Skeletal muscle satellite cell (primary cell): ENCODE results near the gene DLGAP4.

ENCODE experiments used
- H3K27me3 ChIP-seq: 2 replicates; pipeline ENCODE4 v1.7.0; 2013; ENCODE audit warnings: low read length; ENCODE audit not compliant: control insufficient read depth, insufficient read depth
- H3K36me3 ChIP-seq: 2 replicates; pipeline ENCODE4 v1.7.0; 2013; ENCODE audit warnings: mild to moderate bottlenecking, control low read depth, low read length; ENCODE audit not compliant: insufficient read depth
- H3K4me1 ChIP-seq: 2 replicates; pipeline ENCODE4 v1.7.0; 2013; ENCODE audit warnings: low read length; ENCODE audit not compliant: control insufficient read depth, insufficient read depth
- H3K4me2 ChIP-seq: 2 replicates; pipeline ENCODE4 v1.7.0; 2013; ENCODE audit warnings: mild to moderate bottlenecking, low read length
- H3K4me3 ChIP-seq: 2 replicates; pipeline ENCODE4 v1.7.0; 2013; ENCODE audit warnings: low read length
- H3K9ac ChIP-seq: 2 replicates; pipeline ENCODE4 v1.7.0; 2013; ENCODE audit warnings: mild to moderate bottlenecking, low read depth, low read length, moderate library complexity
- H3K9me3 ChIP-seq: replicated peaks from 2 replicates; pipeline ENCODE4 v1.7.0; 2013; ENCODE audit warnings: mild to moderate bottlenecking, control low read depth, low read length

DLGAP4 gene

DNA sequence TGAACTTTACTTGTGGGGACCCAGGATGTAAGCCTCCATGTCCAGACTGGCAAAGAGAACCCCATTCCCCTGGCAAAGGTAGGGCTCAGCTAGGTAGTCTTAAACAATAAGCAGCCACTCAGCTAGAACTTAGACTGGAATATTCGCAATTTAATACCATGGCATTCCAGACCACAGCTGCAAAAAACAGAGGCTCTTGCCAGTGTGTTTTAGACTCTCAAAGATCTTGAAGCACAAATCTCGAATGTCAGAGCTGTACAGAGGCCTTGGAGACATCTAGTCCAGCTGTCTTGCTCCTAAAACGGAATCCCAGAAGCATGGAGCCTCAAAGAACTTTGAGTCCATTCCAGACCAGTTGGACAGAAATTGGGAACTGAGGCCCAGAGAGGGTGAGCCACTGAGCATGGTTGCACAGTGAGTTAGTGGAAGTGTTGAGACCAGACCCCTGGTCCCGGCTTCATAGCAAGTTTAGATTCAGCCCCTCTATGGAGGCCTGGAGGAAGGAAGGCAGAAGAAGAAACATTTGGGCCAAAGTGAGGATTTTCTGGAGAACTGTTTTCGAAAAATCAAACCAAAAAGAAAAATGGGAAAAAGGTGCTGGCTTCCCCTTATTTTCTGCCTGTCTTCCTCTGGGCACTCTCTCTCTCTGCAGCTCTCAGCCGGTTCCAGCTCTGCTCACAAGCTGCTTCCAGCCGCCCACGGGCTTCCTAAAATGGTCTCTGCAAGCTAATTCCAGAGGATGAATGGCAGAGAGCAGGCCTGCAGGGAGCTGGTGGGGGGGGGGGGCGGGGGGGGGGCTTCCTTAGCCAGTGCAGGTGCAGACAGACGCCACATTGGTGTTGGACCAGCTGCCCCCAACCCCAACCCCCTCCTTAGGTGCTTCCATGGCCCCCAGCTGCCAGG lies 37.4 kb upstream of the DLGAP4 start:
- no peak overlapping the region for H3K4me3 ChIP-seq
- H3K4me1 ChIP-seq = no peaks in the 10 kb centered on the region
- peaks cover 75% of the 10 kb centered on the region for H3K27me3 ChIP-seq
- H3K36me3 ChIP-seq = no peaks in the 10 kb centered on the region
- no peak overlapping the region for H3K9ac ChIP-seq
- H3K9me3 ChIP-seq = no peaks in the 10 kb centered on the region
- no peak overlapping the region for H3K4me2 ChIP-seq

DNA sequence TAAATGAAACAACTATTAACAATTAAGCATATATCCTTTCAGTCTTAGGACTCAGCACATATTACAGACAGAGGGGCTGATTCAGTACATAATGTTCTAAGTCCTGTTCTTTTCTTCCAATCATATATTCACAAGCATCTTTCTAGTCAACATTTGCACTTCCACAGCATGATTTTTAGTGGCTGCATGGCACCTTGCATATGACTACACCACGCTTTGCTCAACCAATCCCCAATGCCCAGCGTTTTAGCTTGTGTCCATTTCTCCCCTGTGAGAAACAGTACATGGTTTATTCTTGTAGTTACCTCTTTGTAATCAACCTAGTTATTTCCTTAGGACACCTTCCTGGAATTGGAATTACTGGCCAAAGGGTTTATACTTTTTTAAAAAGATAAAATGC lies 36.6 kb upstream of the DLGAP4 start:
- Histone ChIP-seq H3K9me3 (no peaks in the 10 kb centered on the region), H3K4me2 (no peak overlapping the region), H3K4me3 (no peak overlapping the region), H3K27me3 (peaks cover 75% of the 10 kb centered on the region), H3K4me1 (no peaks in the 10 kb centered on the region), H3K36me3 (no peaks in the 10 kb centered on the region), H3K9ac (no peak overlapping the region)

- no peak overlapping the region for H3K9ac ChIP-seq
- no peak overlapping the region for H3K4me3 ChIP-seq
- H3K4me2 ChIP-seq = no peak overlapping the region
- H3K4me1 ChIP-seq = no peaks in the 10 kb centered on the region
- no peaks in the 10 kb centered on the region for H3K9me3 ChIP-seq
- H3K36me3 ChIP-seq = no peaks in the 10 kb centered on the region
- peaks cover 75% of the 10 kb centered on the region for H3K27me3 ChIP-seq
Observed at GRCh38 chr20:36270744-36271638, 35.1 kb upstream of the DLGAP4 start.

DNA sequence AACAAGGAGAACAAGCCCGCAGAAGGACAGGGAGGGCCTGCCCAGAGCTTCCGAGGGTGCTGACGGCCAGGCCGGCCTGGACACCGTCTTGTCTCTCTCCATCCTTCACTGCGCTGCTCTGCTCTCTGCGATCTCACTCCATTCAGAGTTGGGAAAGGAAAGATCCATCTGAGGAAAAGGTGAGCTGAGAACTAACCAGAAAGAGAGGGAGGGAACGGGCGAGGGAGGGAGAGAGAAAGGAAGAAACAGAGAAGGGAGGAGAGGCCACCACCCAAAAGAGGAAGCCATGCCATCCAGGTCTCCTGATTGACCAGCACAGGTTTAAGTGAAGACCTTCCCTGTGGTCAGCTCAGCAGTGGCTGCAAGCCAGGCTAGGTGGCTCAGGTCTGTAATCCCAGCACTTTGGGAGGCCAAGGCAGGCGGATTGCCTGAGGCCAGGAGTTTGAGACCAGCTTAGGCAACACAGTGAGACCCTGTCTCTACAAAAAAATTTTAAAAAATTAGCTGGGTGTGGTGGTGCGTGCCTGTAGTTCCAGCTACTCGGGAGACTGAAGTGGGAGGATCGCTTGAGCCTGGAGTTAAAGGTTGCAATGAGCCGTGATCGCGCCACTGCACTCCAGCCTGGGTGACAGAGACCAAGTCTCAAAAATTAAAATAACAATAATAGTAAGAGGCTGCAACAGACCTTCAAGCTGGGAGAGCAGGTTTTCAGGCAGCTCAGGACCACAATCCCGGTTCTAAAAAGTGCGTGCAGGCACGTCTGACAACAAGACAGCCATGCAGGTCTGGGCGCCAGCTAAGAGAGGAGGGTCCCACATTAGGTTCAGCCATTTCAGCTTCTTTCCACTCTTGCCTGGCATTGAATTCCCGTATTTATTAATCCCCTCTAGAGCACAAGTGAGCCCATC lies 34.2 kb upstream of the DLGAP4 start:
- H3K36me3 ChIP-seq = no peaks in the 10 kb centered on the region
- H3K9ac ChIP-seq = no peak overlapping the region
- H3K4me2 ChIP-seq = no peak overlapping the region
- no peak overlapping the region for H3K4me3 ChIP-seq
- H3K9me3 ChIP-seq = no peaks in the 10 kb centered on the region
- H3K27me3 ChIP-seq = peaks cover 77% of the 10 kb centered on the region
- no peaks in the 10 kb centered on the region for H3K4me1 ChIP-seq

- Histone ChIP-seq H3K27me3 (peaks cover 77% of the 10 kb centered on the region), H3K36me3 (no peaks in the 10 kb centered on the region), H3K9me3 (no peaks in the 10 kb centered on the region), H3K4me1 (no peaks in the 10 kb centered on the region), H3K4me3 (no peak overlapping the region), H3K9ac (no peak overlapping the region), H3K4me2 (no peak overlapping the region)
Observed at GRCh38 chr20:36272547-36273220, 33.5 kb upstream of the DLGAP4 start.

GRCh38 chr20:36273414-36274180 lies 32.5 kb upstream of the DLGAP4 start:
- H3K4me3 ChIP-seq = no peak overlapping the region
- no peaks in the 10 kb centered on the region for H3K9me3 ChIP-seq
- no peaks in the 10 kb centered on the region for H3K36me3 ChIP-seq
- H3K4me2 ChIP-seq = no peak overlapping the region
- no peaks in the 10 kb centered on the region for H3K4me1 ChIP-seq
- no peak overlapping the region for H3K9ac ChIP-seq
- H3K27me3 ChIP-seq = peaks cover 75% of the 10 kb centered on the region

DNA sequence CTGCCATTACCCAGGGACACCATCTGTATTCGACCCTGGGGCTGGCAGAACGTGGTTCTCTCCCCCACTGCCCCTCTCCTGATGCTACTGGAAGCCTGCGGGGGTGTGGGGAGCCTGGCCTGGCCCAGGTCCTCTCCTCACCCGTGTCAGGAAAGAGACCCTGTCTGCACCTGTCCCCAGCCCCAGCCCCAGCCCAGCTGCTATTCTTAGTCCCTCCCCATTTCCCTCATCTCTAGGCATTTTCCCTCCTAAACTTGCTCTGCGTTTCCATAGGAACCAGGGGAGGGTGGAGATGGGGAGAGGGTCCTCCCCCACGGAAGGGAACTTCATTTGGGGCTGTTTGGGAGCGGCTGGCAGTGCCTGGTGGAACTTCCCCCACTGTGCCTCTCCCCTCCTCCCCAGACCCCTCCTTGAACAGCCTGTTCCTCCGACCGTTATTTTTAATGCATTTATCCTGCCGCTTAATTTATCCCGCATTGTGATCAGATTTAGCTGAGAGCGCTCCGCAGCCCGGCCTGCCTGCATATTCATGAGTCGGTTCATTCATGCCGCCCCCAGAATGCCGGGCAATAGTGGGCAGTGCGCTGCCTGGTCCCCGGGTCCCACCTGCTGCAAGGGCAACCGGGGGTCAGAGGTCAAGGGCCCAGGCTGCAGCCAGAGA lies 31.8 kb upstream of the DLGAP4 start:
- Histone ChIP-seq H3K9ac (no peak overlapping the region), H3K4me1 (no peaks in the 10 kb centered on the region), H3K9me3 (no peaks in the 10 kb centered on the region), H3K27me3 (peaks cover 76% of the 10 kb centered on the region), H3K4me3 (no peak overlapping the region), H3K4me2 (no peak overlapping the region), H3K36me3 (no peaks in the 10 kb centered on the region)

DNA sequence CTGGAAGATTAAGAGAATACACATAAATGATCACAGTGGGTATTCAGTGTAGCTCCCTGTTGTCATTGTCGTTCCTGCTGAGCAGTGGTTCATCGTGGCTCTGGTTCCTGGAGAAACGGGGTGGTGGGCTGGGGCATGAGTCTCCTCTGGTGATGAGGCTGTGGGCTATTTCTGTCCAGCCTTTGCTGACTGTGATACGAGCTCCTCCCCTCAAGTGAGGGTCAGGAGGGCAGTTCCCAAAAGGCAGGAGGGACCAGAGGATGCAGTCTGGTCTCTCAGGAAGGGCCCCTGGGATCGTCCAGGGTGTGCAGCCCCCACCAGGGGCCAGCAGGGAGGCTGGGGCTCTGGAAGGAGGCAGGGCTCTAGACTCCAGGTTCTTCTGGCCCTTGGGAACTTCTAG lies 31.1 kb upstream of the DLGAP4 start:
- H3K9me3 ChIP-seq = no peaks in the 10 kb centered on the region
- no peak overlapping the region for H3K4me2 ChIP-seq
- H3K27me3 ChIP-seq = peaks cover 80% of the 10 kb centered on the region
- H3K9ac ChIP-seq = no peak overlapping the region
- H3K36me3 ChIP-seq = no peaks in the 10 kb centered on the region
- no peaks in the 10 kb centered on the region for H3K4me1 ChIP-seq
- no peak overlapping the region for H3K4me3 ChIP-seq

DNA sequence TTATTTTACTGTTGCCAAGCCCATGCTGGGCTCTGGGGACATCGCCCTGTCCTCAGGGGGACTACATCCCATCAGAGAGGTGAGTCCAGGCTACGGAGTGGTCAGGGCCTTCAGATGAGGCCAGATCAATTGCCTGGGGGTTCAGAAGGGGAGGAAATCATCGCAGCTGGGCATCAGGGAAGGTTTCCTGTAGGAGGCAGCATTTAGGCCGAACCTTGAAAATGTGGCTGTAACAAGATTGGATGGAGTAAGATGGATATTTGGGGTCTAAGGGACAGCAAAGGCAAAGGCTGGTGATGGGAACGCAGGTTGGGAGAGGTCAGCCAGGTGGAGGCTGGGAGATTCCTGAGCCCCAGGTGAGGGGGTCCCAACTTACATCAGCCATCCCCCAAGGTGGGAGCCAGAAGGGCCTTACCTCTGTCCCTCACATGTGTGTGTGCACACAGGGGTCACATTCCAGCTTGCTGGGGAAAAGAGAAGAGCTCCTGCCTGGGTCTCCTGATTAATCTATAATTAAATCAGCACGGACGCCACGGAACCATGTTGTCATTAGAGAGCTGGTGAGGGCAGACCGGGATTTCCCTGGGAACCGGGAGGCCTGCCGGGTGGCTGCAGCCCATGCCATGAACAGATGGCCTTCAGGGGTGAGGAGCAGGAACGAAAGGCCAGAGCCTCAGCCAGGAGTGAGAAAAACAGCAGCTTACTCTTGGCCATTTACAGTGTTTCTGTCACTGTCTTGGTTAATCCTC lies 30.5 kb upstream of the DLGAP4 start:
- Histone ChIP-seq H3K9ac (no peak overlapping the region), H3K9me3 (no peaks in the 10 kb centered on the region), H3K4me3 (no peak overlapping the region), H3K27me3 (peaks cover 80% of the 10 kb centered on the region), H3K4me1 (no peaks in the 10 kb centered on the region), H3K4me2 (no peak overlapping the region), H3K36me3 (no peaks in the 10 kb centered on the region)
